SU-DHL-6 (cell line): ENCODE measurements around the gene GALNT10.

ENCODE experiments used
- H2AFZ ChIP-seq: fragments of 200-600 bp; sonication (generic); 2 replicates; pipeline ENCODE4 v1.6.1; 2014; ENCODE audit warnings: low read depth, mild to moderate bottlenecking, moderate library complexity, mixed read lengths, antibody characterized with exemption, low read length; ENCODE audit not compliant: severe bottlenecking
- H3F3A ChIP-seq: fragments of 200-600 bp; shearing (Covaris generic); 2 replicates; pipeline ENCODE4 v1.6.0; 2016; ENCODE audit warnings: antibody characterized with exemption, mild to moderate bottlenecking; ENCODE audit not compliant: insufficient read depth
- H3K27ac ChIP-seq: fragments of 200-600 bp; sonication (generic); 2 replicates; pipeline ENCODE4 v1.5.1; 2016; ENCODE audit warnings: low read depth, mild to moderate bottlenecking, low read length, moderate library complexity, mixed read lengths
- H3K27me3 ChIP-seq: fragments of 200-600 bp; sonication (generic), shearing (Covaris generic); 2 replicates; pipeline ENCODE4 v1.6.0; 2014; ENCODE audit warnings: mild to moderate bottlenecking, low read length
- H3K36me3 ChIP-seq: fragments of 200-600 bp; sonication (generic); 2 replicates; pipeline ENCODE4 v1.6.1; 2014; ENCODE audit warnings: mild to moderate bottlenecking, low read length, mixed read lengths
- H3K4me2 ChIP-seq: fragments of 300-600, 200-600 bp; shearing (Covaris generic), sonication (generic); 2 replicates; pipeline ENCODE4 v1.6.0; 2014; ENCODE audit warnings: low read length, low read depth, mild to moderate bottlenecking; ENCODE audit not compliant: poor library complexity, severe bottlenecking
- H3K4me3 ChIP-seq: fragments of 200-600 bp; sonication (generic); 2 replicates; pipeline ENCODE4 v1.5.1; 2014; ENCODE audit warnings: antibody characterized with exemption, low read length, mild to moderate bottlenecking, mixed read lengths; ENCODE audit not compliant: insufficient read depth, poor library complexity, severe bottlenecking
- H3K79me2 ChIP-seq: fragments of 200-600 bp; sonication (generic); 2 replicates; pipeline ENCODE4 v1.6.1; 2014; ENCODE audit warnings: mild to moderate bottlenecking, low read length, moderate library complexity; ENCODE audit not compliant: insufficient read depth
- H3K9ac ChIP-seq: fragments of 200-600 bp; sonication (generic); 2 replicates; pipeline ENCODE4 v1.7.0; 2014; ENCODE audit warnings: mild to moderate bottlenecking, low read length
- H3K9me2 ChIP-seq: fragments of 200-600 bp; sonication (generic); replicated peaks from 2 replicates; pipeline ENCODE4 v1.6.1; 2014; ENCODE audit warnings: low read length; ENCODE audit not compliant: insufficient read depth
- H3K9me3 ChIP-seq: fragments of 200-600 bp; sonication (generic); 2 replicates; pipeline ENCODE4 v1.6.1; 2014; ENCODE audit warnings: low read length, mixed read lengths; ENCODE audit not compliant: insufficient read depth
- H4K20me1 ChIP-seq: fragments of 200-600 bp; sonication (generic); 2 replicates; pipeline ENCODE4 v1.6.1; 2014; ENCODE audit warnings: low read depth, mild to moderate bottlenecking, antibody characterized with exemption, low read length, moderate library complexity, mixed read lengths
- CTCF ChIP-seq: fragments of 200-600 bp; sonication (generic); IDR thresholded peaks from one replicate; pipeline ENCODE4 v1.5.1; 2017; ENCODE audit warnings: antibody characterized with exemption, mild to moderate bottlenecking, low read length, moderate library complexity; ENCODE audit not compliant: insufficient read depth, poor library complexity, severe bottlenecking
- EZH2phosphoT487 ChIP-seq: fragments of 200-600 bp; sonication (generic), shearing (Covaris generic); conservative IDR thresholded peaks from 2 replicates; pipeline ENCODE4 v1.6.1; 2018; ENCODE audit warnings: mild to moderate bottlenecking, antibody characterized with exemption, low read length, moderate library complexity, mixed read lengths

The GALNT10 gene

GRCh38 chr5:154172785-154173184, 17.7 kb upstream of the GALNT10 start:
- Histone ChIP-seq H3K4me3 (no peak overlapping the region), H3K9me2 (no peaks in the 10 kb centered on the region), H2AFZ (no peak overlapping the region), H3K27ac (no peak overlapping the region), H3K4me2 (no peak overlapping the region), H3K79me2 (no peaks in the 10 kb centered on the region), H4K20me1 (no peaks in the 10 kb centered on the region), H3K9me3 (no peaks in the 10 kb centered on the region), H3K9ac (no peak overlapping the region), H3K27me3 (no peaks in the 10 kb centered on the region), H3K36me3 (no peaks in the 10 kb centered on the region), H3F3A (no peaks in the 10 kb centered on the region)
- TF ChIP-seq EZH2phosphoT487, result no peak
- no peak for TF ChIP-seq CTCF

GRCh38 chr5:154174091-154174490, 16.4 kb upstream of the GALNT10 start:
- Histone ChIP-seq H3K27ac (no peak overlapping the region), H3F3A (no peaks in the 10 kb centered on the region), H3K9me2 (no peaks in the 10 kb centered on the region), H3K4me3 (no peak overlapping the region), H3K9me3 (no peaks in the 10 kb centered on the region), H3K4me2 (no peak overlapping the region), H2AFZ (no peak overlapping the region), H3K27me3 (no peaks in the 10 kb centered on the region), H3K9ac (no peak overlapping the region), H3K36me3 (no peaks in the 10 kb centered on the region), H4K20me1 (no peaks in the 10 kb centered on the region), H3K79me2 (no peaks in the 10 kb centered on the region)
- TF ChIP-seq CTCF, result no peak
- TF ChIP-seq EZH2phosphoT487, result no peak

- H3K9me2 ChIP-seq, result no peaks in the 10 kb centered on the region
- H3K36me3 ChIP-seq, result no peaks in the 10 kb centered on the region
- TF ChIP-seq CTCF, result no peak
- no peak for TF ChIP-seq EZH2phosphoT487
- no peaks in the 10 kb centered on the region for H3K9me3 ChIP-seq
- H3K27me3 ChIP-seq, result no peaks in the 10 kb centered on the region
- no peaks in the 10 kb centered on the region for H4K20me1 ChIP-seq
- H3K4me3 ChIP-seq, result no peak overlapping the region
- H3K79me2 ChIP-seq, result no peaks in the 10 kb centered on the region
- no peak overlapping the region for H3K27ac ChIP-seq
- H3F3A ChIP-seq, result no peaks in the 10 kb centered on the region
- no peak overlapping the region for H3K9ac ChIP-seq
- no peak overlapping the region for H2AFZ ChIP-seq
- H3K4me2 ChIP-seq, result no peak overlapping the region
Measured at GRCh38 chr5:154176181-154176580, 14.4 kb upstream of the GALNT10 start.

- no peaks in the 10 kb centered on the region for H3K27me3 ChIP-seq
- no peak overlapping the region for H3K4me2 ChIP-seq
- no peaks in the 10 kb centered on the region for H4K20me1 ChIP-seq
- no peaks in the 10 kb centered on the region for H3F3A ChIP-seq
- H3K4me3 ChIP-seq, result no peak overlapping the region
- no peak overlapping the region for H2AFZ ChIP-seq
- TF ChIP-seq EZH2phosphoT487 (no peak), CTCF (no peak)
- no peaks in the 10 kb centered on the region for H3K79me2 ChIP-seq
- H3K9me2 ChIP-seq, result no peaks in the 10 kb centered on the region
- no peak overlapping the region for H3K9ac ChIP-seq
- H3K9me3 ChIP-seq, result no peaks in the 10 kb centered on the region
- H3K36me3 ChIP-seq, result no peaks in the 10 kb centered on the region
- H3K27ac ChIP-seq, result no peak overlapping the region
Measured at GRCh38 chr5:154178661-154179060, 11.9 kb upstream of the GALNT10 start.
